NCI-H510A treated with DMSO at 0.1 percent for 48 hours (cell line): ENCODE data around the gene PIGS.

Source experiments
- DNase-seq: peaks from one replicate; lab custom pipeline; 2025; lab: John Stamatoyannopoulos, UW

Gene PIGS

DNA sequence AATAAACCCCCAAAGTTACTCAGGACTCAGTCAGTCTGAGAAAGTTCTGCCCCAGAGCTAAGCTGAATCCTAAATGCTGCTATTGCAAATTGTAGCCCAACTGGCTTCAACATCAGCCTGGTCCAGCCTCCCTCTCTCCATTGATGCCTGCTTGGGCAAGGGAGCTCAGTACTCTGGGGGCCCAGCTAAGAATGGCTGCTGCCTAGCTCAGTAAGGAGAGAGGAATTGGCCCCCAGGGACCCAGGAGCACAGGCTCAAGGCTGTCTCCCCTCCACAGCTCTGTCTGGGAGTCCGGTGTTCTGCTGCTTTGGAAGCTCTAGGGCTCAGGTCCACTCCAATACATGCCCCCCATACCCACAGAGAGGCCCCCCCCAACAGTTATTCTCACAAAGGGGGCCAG lies 20.5 kb downstream of the PIGS start:
- no peak for DNase-seq

DNA sequence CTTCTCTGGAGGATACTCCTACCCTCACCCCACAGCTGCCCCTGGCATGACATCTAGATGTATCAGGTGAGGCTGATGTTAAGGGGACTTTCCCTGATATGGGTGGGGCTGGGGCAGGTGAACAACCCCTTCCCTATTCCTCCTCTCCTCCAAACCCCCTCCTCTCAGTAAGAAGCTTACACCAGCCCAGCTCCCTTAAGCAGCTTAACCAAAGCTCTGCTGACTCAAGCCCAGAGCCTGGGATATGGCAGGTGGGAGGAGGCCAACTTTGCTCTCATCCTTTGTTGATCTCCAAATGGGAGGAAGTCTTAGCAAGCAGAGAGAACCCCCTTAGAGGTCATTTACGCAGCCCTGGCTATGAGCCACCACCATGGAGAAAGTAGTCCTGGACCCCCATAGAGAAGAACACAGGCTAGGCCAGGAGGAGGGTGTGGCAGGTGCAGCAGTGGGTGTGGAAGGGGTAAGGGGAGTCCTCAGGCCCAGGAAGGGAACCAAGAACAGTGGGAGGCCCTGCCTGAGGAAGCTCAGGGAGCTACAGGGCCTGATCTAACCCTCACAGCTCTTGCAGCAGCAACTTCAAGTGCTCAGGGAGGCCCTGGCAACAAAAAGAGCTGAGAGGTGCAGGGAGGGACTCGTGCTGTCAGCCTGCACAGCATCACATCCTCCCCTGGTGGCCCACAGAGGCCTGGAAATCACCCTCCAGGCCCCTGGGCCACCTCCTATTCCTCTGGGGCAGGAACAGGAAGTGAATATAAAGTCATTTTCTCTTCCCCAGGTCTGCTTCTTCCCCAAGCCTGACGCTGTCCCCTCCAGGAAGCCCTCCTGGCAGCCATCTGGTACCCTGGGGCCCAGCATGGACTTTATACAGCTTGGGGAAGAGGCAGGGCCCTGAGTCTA lies 21.8 kb downstream of the PIGS start:
- DNase-seq, result no peak

GRCh38 chr17:28548417-28549130 lies 22.8 kb downstream of the PIGS start:
- DNase-seq, result no peak

DNA sequence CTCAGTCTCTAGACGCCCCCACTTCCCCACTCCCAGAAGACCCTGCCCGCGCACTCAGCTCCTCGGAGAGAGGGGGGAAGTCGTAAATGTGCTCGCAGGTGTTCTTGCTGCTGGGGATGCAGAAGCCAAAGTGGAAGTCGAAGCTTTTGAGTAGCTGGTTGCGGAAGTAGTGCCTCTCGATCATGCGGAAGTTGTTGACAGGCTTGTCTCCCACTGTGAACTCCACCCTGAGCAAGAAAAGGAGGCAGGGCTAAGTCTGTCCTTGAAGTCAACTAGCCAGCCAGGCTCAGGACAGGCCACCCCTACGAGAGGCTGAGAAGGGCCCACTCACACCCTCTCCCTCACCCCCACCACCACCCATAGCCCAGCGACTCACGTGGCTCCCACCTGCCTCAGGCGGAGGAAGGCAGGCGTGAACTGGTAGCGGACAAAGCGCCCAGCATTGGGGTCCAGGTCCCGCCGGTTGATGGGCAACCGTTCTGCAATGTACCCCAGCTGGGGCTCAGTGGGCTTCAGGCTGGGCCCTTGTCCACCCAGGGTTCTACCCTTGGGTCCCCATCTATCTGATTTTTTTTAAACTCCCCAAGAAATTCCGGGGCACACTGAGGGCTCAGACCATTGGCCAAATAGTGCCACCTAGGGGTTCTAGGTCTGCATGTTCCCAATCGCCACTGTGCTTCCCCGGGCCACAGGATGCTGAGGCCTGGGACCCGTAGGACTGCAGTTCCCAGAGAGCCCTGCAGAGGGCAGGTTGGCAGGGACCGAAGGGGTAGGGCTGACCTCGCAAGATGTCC lies 23.5 kb downstream of the PIGS start:
- peak; percentile 75 for DNase-seq

DNA sequence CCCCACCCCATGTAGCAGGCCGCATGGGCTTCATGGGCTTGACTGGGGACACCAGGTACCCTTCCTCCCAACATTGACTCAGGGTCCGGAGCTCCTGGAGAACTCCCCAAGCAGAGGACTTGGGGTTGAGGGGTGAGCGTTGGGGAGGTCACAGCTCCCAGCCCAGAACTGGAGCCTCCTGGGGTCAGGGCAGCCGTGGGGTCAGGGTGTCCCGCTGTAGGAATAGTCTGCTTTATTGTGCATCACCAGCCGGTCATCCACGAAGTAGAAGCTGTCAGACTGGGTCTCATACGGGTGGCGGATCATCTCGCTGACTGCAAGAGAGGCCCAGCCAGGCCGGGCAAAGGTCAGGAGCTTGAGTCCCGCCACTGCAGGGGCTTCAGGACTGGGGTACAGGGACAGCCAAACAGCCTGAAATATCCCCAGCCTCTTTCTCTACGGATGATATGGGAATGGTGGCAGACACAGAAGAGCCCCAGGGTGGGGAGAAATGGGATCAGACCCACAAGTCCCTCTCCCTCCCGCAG lies 24.2 kb downstream of the PIGS start:
- no peak for DNase-seq

GRCh38 chr17:28545787-28546415 lies 25.4 kb downstream of the PIGS start:
- DNase-seq, result no peak

DNA sequence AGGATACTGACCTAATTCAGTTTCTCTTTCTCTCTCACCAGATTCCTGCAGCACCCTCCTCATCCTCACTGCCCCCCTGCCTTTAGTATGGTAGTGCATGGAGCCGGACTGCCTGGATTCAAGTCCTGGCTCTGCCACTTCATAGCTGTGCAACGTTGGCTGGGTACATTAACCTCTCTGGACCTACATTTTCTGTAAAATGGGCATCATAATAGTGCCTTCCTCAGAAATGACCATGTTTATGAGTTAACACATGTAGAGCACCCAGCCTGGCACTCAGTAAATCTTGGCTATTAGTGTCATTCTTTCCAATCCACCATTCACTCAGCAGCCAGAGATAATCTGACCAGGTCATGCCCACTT lies 26.2 kb downstream of the PIGS start:
- DNase-seq, result no peak

DNA sequence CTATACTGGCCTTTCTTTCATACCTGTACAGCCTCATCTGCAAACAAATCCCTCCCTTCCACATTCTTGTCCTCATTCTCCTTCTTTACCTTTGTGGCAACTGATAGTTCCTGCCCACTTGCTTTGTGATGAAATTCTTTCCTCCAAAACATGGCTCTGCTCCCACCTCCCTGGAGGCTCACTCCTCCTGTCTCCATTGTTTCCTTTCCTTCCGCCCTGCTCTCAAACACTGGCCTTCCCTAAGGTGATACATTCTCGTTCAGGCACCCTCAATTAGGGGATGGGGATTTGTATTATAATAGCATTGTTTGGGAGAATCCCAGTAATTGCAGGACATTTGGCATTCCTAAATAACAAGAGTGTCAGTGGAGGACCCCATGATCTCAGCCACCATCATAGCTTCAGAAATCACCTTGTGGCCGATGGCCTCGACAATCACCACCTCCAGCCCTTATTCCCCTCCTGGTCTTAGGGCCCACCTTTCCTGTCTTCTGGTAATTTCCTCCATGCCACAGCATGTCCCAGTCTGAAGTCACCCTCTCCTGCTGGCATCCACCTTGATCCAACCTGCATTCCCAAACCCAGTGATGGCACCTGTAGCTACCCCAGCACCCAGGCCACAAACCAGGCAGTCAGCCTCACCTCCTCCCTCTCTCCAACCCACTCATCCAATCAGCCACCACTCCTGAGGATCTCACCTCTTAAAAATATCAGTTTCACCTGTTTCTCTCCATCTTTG lies 26.8 kb downstream of the PIGS start:
- no peak for DNase-seq

GRCh38 chr17:28541439-28541838 lies 29.9 kb downstream of the PIGS start:
- DNase-seq, result no peak

GRCh38 chr17:28540231-28540630 lies 31.1 kb downstream of the PIGS start:
- no peak for DNase-seq

- no peak for DNase-seq
Measured at GRCh38 chr17:28538296-28538895, 32.9 kb downstream of the PIGS start.

DNA sequence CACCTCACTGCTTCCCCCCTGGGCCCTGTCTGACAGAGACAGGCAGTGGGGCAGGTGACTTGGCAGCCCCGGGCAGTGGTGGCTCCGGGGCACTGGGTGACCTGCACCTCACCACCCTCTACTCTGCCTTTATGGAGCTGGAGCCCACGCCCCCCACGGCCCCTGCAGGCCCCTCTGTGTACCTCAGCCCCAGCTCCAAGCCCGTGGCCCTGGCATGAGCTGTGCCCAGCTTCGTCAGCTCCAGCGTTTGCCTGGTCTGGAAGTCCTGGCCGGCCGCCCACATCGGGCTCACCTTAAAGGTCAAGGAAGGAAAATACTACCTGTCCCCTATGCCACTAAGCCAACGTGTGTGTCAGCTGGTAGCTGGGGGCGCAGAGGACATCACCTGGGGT lies 34.1 kb downstream of the PIGS start:
- DNase-seq, result no peak

GRCh38 chr17:28536532-28537218 lies 34.6 kb downstream of the PIGS start:
- no peak for DNase-seq

DNA sequence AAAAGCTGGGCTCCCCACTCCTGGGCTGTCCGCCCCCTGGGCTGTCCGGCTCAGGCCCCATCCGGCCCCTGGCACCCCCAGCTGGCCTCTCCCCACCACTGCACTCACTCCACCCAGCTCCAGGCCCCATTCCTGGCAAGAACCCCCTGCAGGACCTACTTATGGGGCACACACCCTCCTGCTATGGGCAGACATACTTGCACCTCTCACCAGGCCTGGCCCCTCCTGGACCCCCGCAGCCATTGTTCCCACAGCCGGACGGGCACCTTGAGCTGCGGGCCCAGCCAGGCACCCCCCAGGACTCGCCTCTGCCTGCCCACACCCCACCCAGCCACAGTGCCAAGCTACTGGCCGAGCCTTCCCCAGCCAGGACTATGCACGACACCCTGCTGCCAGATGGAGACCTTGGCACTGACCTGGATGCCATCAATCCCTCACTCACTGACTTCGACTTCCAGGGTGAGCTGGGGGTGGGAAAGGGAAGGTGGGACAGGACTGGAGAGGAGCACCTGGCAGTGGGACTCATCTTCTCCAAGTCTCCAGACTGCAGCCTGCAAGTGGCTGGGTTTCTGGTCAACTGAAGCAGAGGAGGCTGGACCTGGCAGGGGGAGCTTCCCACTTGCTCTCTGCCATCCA lies 36.5 kb downstream of the PIGS start:
- no peak for DNase-seq

- DNase-seq, result no peak
Measured at GRCh38 chr17:28533091-28533807, 38.1 kb downstream of the PIGS start.

- no peak for DNase-seq
Measured at GRCh38 chr17:28532050-28532960, 39.0 kb downstream of the PIGS start.

DNA sequence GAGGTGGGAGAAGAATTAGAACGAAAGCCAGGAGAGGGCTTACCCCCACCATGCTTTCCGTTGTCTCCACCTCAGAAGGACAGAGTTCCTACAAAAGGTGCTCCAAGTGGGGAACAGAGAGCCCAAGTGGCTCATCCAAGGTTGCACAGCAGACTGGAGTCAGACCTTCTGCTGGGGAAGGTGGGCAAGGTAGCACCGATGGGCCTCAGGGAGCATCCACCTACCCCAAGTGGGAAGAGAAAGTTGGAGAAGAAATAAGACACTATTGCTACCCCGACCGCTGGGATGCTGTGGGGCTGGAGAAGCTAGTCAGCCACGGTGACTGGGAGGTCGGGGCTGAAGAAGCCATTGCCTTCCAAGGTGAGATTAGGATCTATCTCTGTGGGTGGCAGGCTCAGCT lies 40.4 kb downstream of the PIGS start:
- DNase-seq, result no peak

DNA sequence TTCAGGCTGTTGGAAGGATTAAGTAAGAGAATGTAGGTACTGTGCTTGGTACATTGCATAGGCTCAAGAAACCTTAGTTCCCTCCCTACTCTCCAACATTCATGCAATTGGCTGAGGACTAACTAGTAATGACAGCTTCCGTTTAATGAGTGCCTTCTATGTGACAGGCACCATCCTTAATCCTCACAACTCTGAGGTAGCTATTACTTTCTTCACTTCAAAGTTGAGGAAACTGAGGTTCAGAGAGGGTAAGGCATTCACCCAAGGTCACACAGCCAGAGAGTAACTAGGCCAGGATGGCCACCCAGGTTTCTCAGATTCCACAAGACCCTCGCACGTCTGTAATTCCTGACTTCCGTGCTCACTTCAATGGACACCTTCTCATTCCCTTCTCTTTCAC lies 41.1 kb downstream of the PIGS start:
- DNase-seq, result no peak
